ENCODE data around the gene DCUN1D3.
"Not testable (repeated sequence)": the region's sequence is repeated elsewhere in the genome, so short reads cannot be mapped to it uniquely, and the experiment has no call there.

DCUN1D3 gene

GRCh38 chr16:20822521-20823325, 77.4 kb downstream of the DCUN1D3 start:
- no peak for DNase-seq (ENCODE audit: low spot score)

GRCh38 chr16:20821682-20822081, 78.5 kb downstream of the DCUN1D3 start:
- no peak for DNase-seq (ENCODE audit: low spot score)

GRCh38 chr16:20818929-20819585, 81.1 kb downstream of the DCUN1D3 start:
- no peak for DNase-seq (ENCODE audit: low spot score)

- DNase-seq (ENCODE audit: low spot score), result no peak
Observed at GRCh38 chr16:20814784-20815183, 85.4 kb downstream of the DCUN1D3 start.

GRCh38 chr16:20812510-20812909, 87.6 kb downstream of the DCUN1D3 start:
- DNase-seq (ENCODE audit: low spot score), result no peak

GRCh38 chr16:20811889-20812439, 88.2 kb downstream of the DCUN1D3 start:
- no peak for DNase-seq (ENCODE audit: low spot score)

GRCh38 chr16:20807862-20808261, 92.3 kb downstream of the DCUN1D3 start:
- DNase-seq (ENCODE audit: low spot score), result no peak

GRCh38 chr16:20806168-20807050, 93.7 kb downstream of the DCUN1D3 start, which contains the start of the genes ERI2 and REXO5:
TSS of gene ERI2 (minus strand) at chr16:20806472. CDS start at chr16:20806430, 42 bp downstream.
TSS of gene REXO5 (plus strand) at chr16:20806527. CDS start at chr16:20806954, 427 bp downstream.
- DNase-seq (ENCODE audit: low spot score), result peak; percentile 91

GRCh38 chr16:20805684-20806167, 94.4 kb downstream of the DCUN1D3 start:
- DNase-seq (ENCODE audit: low spot score), result not testable (repeated sequence)
